ENCODE data around the gene KCNMA1.

KCNMA1 gene

GRCh38 chr10:77287647-77288120, 349.9 kb downstream of the KCNMA1 start:
- peak; percentile 51 for DNase-seq

- DNase-seq: no peak
These were observed 350.8 kb downstream of the KCNMA1 start for GRCh38 chr10:77286531-77287508.

- DNase-seq: no peak
These were observed 352.0 kb downstream of the KCNMA1 start for GRCh38 chr10:77285529-77286182.

DNA sequence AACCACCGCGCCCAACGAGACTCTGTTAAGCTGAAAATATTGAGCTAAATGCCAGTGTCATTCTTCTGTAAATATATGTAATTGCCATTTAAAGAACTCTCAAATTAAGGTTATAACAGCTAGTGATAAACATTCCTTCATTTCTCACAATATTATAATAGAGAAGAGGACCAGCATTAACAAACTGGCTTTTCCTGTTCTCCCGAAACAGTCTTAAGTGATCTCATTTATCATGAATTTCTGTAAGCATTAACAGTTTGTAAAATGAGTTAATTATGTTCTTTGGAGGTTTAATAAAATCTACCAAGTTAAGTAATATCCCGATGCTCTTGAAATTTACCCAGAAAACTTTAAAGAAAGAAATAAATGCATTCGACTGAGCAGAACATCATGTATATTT, 352.8 kb downstream of the KCNMA1 start:
- no peak for DNase-seq

DNA sequence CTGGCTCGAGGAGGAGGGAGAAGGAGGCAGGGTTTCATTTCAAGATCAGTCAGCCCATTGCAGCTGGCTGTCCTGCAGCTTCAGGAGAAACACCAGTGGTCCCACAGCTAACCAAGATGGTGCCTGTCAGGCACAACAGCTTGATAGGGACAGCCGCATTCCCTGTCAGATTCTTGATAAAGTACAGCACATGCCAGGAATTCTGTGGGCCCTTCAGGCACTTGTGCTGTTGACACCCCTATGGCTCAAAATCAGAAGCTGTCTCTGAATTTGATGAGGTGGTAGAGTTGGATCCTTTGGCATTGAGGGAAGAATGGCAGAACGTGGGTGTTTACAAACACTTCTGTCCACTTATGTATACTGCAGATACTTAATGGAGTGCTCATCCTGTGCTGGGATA, 354.3 kb downstream of the KCNMA1 start:
- no peak for DNase-seq

DNA sequence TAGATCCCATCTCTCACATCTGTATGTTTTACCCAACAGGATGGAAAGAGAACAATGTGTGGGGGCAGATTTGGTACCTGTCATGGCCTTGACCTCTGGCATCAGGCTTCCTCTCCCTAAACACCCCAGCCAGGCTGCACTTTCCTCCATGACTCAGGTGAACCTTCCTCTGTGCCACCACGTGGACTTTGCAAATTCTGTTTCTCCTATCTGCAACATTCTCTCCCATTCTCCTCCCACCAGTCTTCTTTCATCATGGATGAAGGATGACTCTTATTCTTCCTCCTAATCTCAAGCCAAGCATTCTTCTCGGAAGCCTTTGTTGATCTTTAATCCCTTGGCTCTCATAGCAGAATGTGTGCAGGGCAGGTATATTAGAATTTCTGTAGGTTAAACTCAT, 355.4 kb downstream of the KCNMA1 start:
- no peak for DNase-seq

DNA sequence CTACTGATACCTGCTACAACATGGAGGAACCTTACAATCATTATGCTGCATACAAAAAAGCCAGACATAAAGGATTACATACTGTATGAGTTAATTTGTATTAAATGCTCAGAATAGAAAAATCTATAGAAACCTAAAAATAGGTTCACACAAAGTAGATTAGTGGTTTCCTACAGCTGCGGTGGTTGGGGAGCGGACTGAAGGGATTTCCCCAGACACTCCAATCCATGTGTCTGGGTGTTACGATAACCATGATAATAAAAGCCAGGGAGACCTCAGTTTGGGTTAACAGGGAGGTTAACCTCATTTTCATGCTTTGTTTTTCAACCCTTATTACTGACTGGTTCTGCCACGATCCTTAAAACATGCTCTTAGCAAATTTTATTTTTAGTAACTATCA, 355.9 kb downstream of the KCNMA1 start:
- no peak for DNase-seq

- no peak for DNase-seq
These were observed 358.4 kb downstream of the KCNMA1 start for GRCh38 chr10:77279207-77279606.

GRCh38 chr10:77274046-77274795, 363.4 kb downstream of the KCNMA1 start:
- DNase-seq: no peak

GRCh38 chr10:77269163-77269562, 368.4 kb downstream of the KCNMA1 start:
- DNase-seq: no peak

GRCh38 chr10:77268721-77269120, 368.9 kb downstream of the KCNMA1 start:
- DNase-seq: no peak

GRCh38 chr10:77267703-77268675, 369.6 kb downstream of the KCNMA1 start:
- DNase-seq: no peak

DNA sequence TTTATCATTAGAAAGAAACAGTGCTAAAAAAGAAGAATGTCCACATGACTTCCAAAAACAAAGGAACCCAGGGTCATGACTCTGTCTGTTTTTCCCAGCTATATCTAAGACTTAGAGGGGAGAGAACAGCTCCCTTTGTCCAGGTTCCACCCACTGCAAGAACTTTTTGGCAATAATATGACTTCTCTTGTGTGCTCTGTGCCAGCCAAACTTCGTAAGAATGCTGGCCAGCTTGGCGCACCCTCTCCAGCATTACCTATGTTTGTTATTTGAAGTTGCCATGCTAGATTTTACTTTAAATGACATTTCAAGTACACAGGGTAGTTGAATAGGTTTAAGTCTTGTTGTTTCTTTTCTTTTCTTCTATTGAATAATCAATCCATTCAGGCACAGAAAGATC, 371.4 kb downstream of the KCNMA1 start:
- no peak for DNase-seq

DNA sequence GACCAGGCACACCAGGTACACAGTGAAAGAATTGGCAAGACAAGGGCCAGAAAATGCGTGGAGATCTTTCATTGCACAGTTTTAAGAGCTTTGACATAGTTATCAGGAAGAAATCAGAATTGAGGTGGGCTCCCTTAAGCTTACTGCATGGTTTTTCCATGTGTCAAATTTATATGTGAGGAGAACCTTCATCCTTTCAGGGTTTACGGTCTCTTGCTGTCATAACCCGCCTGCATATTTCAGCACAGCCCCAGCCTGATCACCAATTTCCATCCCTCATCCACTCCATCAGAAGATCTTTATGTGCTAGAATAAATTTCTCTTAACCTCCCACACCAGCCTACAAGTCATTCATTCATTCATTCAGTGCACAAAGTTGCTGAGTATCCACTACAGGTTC, 373.1 kb downstream of the KCNMA1 start:
- no peak for DNase-seq

GRCh38 chr10:77264107-77264506, 373.5 kb downstream of the KCNMA1 start:
- DNase-seq: no peak

GRCh38 chr10:77263700-77264099, 373.9 kb downstream of the KCNMA1 start:
- DNase-seq: no peak

- no peak for DNase-seq
These were observed 376.5 kb downstream of the KCNMA1 start for GRCh38 chr10:77261146-77261545.

GRCh38 chr10:77259171-77259874, 378.3 kb downstream of the KCNMA1 start:
- DNase-seq: no peak

- no peak for DNase-seq
These were observed 381.3 kb downstream of the KCNMA1 start for GRCh38 chr10:77256346-77256745.

- DNase-seq: no peak
These were observed 384.0 kb downstream of the KCNMA1 start for GRCh38 chr10:77253556-77254064.

DNA sequence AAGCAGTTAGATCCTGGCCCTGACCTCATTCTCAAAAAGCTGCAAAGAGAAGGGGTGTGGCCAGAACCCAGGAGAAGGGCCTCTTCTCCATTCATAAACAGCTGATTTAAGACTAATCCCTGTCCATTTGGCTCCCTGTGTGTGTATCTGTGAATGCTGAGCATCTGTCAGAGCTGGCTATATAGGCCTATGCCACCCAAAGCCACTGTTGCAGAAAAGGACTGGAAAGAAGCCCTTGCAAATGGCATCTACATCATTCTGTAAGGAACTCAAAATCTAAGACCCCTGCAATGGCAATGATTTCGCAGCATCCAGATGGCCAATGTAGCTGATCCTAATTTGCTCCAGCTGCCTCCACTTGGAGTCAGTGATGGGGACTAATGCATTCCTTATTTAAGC, 384.5 kb downstream of the KCNMA1 start:
- DNase-seq: no peak
